Forelimb muscle (tissue), 1 donor: ENCODE data around the gene PCCA. TPM values are rescaled to one million over a fixed set of nuclear protein-coding genes. Genes with fewer than 3 reads are reported as not detected.

Experiments
- DNase-seq: peaks from one replicate; pipeline ENCODE4 v3.0.0-alpha.2; 2013; ENCODE audit warnings: low read depth
- polyA plus RNA-seq: library from polyadenylated mRNA; unstranded; fragments of 120-200 nt; gene quantifications from one replicate; pipeline ENCODE4 v1.2.1, GENCODE V29; 2013; ENCODE audit not compliant: insufficient read length

PCCA gene
- polyA plus RNA-seq, 1 donor = 38.2 TPM

DNA sequence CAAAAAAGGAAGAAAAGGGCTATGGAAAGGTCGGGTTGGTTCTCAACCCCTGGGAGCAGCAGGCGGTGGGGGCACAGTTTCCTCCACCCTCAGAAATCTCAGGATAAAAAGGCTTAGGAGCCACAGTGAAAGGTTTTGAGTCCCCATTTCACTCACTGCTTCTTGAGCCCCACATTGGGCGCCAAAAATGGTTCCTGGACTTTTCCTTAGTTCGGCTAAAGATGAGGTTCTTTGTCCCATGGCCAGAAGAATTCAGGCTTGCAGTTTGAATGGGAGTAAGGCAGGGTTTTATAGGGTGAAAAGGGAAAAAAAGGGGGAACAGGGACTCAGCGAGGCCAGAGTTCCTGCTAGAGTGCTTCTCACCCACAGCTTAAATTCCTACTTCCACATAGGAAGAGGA, 320.2 kb downstream of the PCCA start:
- no peak for DNase-seq

GRCh38 chr13:100423375-100423774, 334.5 kb downstream of the PCCA start:
- DNase-seq = no peak

DNA sequence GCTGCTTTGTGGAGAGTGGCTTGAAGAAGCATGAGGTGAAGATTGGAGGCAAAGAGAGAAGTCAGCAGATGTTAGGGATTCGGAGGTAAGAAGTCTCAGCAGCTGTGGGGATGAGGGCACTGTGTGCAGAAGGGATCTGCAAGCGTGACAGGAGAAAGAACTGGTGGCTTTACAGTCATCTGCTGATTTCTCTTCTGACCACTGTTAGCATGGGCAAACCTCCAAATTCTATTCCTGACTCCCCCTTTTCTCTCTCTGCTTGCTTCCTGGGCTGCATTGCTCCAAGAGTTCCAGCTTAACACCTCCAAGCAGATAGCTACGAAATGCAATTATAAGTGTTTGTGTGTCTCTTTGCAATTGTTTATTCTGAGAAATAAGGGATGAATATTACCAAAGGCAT, 340.1 kb downstream of the PCCA start:
- no peak for DNase-seq

GRCh38 chr13:100432611-100433010, 343.7 kb downstream of the PCCA start:
- DNase-seq = no peak

DNA sequence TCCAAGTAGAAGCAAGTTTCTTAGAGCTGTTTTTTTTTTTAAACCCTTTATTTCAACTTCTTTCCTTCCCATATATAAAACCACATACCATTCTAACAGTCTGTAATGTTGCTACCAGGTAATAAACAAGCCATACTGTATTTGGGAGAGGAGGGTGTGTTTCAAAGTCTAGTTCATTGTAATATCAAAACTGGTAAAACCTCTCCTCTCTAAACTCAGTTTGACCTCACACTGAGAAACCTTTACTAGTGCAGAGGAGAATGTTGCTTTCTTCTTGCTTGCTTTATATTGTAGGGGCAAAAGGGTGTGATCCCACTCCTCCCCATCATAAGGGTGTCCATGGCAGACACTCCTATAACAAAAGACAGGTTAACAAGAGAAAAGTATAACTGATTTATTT, 344.6 kb downstream of the PCCA start:
- DNase-seq = no peak

- DNase-seq = no peak
Observed at GRCh38 chr13:100434010-100434763, 345.3 kb downstream of the PCCA start.

DNA sequence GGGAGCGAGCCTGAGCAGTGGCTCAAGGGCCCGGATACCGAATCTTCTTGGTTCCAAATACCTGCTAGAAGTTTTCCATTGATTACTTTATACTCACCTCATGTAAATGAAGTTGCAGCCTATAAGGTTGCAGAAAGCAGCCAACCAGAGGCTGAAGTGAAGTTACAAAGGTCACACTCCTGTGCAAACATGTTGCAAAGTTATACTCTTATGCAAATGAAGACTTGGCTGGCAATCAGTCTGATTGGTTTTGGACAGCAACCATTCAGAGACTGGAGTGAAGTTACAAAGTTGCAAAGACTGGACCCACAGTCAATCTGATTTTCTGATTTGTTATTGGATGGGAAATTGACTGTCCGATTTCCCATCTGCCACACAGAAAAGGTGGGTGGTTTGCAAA, 347.2 kb downstream of the PCCA start:
- DNase-seq = no peak

GRCh38 chr13:100438059-100438788, 349.3 kb downstream of the PCCA start:
- DNase-seq = no peak

DNA sequence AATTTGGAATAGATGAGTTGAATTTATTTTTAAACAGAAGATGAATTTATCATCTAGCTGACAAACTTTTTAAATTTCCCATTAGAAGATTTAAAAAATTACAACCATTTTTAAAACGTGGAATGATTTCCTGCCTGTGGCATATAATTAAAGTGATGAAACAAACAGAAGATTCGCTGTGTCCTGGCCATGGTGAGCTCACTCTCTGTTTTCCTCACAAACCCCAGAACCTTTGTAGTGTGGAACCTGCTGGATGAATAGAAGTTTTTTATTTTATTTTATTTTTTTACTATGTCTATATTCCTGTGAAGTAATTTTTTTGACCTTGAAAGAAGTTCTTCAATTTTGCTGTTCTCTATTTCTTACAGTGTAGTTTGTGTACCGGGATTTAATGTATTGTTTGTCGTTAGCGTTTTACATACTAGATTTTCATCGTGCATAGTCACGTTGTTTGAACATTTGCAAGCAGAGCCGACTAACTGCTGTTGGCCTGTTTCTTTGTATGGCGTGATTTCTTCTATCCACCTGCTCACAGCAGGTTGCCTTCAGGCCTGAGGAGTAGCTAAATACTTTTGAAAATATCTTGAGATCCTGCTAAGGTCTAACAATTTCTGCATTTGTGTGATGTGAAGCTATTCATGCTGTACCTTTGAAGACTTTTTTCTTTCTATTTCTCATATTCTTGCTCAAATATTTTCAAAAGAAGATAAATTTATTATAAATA, 350.5 kb downstream of the PCCA start:
- DNase-seq = no peak

GRCh38 chr13:100440751-100441425, 352.0 kb downstream of the PCCA start:
- no peak for DNase-seq

- DNase-seq = no peak
Observed at GRCh38 chr13:100442095-100442832, 353.4 kb downstream of the PCCA start.

DNA sequence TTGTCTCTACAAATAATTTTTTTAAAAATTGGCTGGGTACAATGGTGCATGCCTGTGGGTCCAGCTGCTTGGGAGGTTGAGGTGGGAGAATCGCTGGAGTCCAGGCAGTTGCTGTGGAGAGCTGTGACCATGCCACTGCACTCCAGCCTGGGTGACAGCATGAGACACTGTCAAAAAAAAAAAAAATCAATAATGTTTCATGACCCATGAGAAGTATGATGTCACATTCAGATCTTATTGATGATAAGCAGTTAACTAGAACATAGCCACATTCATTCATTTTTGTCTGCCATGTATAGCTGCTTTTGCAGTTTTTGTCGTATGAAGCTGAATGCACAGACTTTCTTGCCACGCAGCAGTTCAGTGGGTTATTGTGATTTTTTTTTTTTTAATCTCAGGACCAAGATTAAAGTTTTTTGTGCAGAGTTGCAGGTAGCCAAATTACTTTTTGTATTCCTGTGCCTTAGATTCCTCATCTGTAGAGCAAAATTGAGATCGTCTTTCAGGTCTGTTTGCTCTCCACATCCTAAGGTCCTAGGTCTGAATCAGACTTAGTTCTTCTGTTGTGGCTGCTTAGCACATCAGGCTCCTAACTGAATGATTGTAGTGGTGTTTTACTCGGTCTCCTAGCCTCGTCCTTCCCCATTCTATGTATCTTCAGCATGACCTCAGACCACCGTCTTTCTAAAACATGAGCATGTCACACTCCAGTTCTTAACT, 354.5 kb downstream of the PCCA start:
- DNase-seq = no peak

DNA sequence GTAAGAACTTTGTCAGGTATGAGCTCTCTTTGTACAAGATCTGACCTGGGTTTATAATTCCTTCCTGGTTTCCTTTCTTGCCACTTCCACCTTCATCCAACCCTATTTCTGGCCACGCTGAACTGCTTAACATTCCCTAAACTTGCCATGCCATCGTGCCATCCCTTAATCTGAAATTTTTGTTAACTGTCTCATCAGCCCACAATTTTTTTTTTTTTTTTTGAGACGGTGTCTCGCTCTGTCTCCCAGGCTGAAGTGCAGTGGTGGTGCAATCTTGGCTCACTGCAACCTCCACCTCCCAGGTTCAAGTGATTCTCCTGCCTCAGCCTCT, 355.1 kb downstream of the PCCA start:
- DNase-seq = no peak

DNA sequence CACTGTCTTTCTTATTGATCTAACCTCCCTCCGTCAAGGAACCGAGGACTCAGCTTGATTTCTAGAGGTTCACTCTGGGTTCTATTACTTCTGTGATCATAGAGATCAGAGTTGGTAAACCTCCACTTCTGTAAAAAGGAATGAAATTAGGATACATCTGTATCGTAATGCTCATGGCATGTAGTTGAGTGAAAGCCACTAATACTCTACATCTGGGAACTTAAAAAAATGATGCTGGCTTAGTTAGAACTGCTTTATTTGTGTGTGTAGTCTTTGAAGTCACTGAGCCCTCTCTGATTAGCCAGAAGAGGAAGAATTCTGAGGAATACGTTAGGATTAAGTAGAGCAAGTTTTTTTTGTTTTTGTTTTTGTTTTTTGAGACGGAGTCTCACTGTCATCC, 358.9 kb downstream of the PCCA start:
- DNase-seq = no peak

DNA sequence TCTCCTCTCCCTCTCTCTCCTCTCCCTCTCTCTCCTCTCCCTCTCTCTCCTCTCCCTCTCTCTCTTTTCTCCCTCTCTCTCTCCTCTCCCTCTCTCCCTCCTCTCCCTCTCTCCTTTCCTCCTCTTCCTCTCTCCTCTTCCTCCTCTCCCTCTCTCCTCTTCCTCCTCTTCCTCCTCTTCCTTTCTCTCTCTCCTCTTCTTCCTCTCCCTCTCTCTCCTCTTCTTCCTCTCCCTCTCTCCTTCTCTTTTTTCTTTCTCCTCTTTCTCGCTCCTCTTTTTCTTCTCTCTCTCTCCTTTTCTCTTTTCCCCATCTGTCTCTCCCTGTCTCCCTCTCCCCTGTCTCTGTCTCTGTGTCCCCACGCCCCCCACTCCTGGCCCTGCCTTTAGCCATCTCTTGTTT, 363.0 kb downstream of the PCCA start:
- DNase-seq = no peak

DNA sequence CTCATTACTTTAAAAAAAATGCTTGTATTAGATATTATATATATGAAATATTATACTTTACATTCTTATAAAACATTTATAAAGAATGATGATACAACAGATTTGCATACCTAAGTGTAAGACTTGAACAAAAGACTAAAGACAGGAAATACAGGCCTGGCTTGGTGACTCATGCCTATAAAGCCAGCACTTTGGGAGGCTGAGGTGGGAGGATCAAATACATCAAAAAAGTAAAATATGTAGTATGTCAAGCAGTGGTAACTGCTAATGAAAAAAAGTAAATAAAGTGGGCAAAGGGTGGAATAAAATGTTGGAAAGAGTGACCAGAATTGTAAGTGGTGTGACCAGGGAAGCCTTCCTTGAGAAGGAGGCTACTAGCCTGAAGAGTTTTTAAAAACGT, 366.0 kb downstream of the PCCA start:
- DNase-seq = no peak

- no peak for DNase-seq
Observed at GRCh38 chr13:100458673-100459072, 369.8 kb downstream of the PCCA start.

- DNase-seq = no peak
Observed at GRCh38 chr13:100459747-100460146, 370.9 kb downstream of the PCCA start.

GRCh38 chr13:100460266-100460665, 371.4 kb downstream of the PCCA start:
- no peak for DNase-seq

DNA sequence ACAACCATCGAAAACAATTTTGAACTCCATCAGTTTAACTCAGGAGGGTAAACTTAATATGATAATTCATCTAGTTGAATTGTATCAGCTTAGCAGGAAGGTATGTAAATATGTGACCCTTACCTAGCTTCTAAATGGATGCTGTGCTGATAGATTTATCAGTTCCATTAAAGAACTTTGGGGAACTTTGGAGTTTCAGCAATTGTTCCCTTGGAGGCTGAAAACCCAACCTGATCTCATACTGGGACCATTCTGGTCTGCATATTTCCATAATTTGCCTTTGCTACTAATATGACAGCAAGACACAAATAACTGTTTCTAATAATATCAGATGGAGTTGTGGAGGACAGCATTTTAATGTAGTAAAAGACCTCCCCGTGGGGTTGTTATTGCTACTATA, 371.9 kb downstream of the PCCA start:
- DNase-seq = no peak
